GM23338 (cell line): ENCODE data around the gene AKNA.

Source experiments
- CREB1 ChIP-seq: fragments of 250-450 bp; sonication (Bioruptor Pico); IDR thresholded peaks from 2 replicates; pipeline ENCODE4 v1.5.0; 2020; ENCODE audit warnings: low read depth, mild to moderate bottlenecking, moderate library complexity
- EZH2 ChIP-seq: fragments of 200-600 bp; sonication (generic); IDR thresholded peaks from one replicate; pipeline ENCODE4 v1.8.0; 2017; ENCODE audit warnings: antibody characterized with exemption, mild to moderate bottlenecking, low read depth; ENCODE audit not compliant: unreplicated experiment
- EZH2phosphoT487 ChIP-seq: fragments of 200-600 bp; sonication (generic); IDR thresholded peaks from one replicate; pipeline ENCODE4 v1.8.1; 2018; ENCODE audit warnings: antibody characterized with exemption; ENCODE audit not compliant: unreplicated experiment
- TF ChIP-seq, protein P1 (sequence below), 2 experiments: fragments of 200-600 bp in 1 of 2; sonication (generic) in 1 of 2; conservative IDR thresholded peaks; 2 replicates each; pipeline versions ENCODE4 v1.5.1 to v1.6.1; 2016 to 2017; ENCODE audit warnings: antibody characterized with exemption in 2 of 2, low read depth in 2 of 2, mild to moderate bottlenecking in 2 of 2, moderate library complexity in 1 of 2

DNA sequence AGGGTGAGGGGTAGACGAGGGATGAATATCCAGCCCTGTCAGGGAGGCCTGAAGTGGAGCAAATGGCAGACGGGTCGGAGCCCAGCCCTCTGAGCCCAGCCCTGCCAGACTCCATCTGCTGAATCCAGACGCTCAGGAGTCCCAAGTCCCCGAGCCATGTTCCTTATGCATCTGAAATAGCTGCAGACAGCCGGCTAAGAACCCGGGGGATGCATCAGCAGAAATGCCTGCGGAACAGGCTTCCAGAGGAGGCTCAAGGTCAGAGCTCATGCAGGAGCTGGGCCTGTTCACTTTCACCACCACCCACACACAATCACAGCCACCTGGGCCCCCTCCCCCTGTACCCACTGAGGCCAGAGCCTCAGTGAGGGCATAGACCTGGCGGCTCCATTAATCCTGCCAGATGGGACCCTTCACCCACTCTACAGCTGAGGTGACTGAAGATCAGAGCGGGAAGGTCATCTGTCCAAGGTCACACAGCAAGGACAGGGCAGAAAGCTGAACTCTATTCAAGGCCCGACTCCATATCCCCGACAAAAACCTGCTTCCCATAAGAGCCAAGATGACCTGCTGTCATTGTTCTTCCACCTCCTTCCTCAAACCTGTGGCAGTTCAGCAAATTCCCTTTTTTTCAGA is 24.4 kb upstream of the AKNA start:
- TF ChIP-seq EZH2phosphoT487 (no peak), EZH2 (no peak), CREB1 (CRISPR knock-in tag) (no peak)
- TF ChIP-seq, protein P1, sequence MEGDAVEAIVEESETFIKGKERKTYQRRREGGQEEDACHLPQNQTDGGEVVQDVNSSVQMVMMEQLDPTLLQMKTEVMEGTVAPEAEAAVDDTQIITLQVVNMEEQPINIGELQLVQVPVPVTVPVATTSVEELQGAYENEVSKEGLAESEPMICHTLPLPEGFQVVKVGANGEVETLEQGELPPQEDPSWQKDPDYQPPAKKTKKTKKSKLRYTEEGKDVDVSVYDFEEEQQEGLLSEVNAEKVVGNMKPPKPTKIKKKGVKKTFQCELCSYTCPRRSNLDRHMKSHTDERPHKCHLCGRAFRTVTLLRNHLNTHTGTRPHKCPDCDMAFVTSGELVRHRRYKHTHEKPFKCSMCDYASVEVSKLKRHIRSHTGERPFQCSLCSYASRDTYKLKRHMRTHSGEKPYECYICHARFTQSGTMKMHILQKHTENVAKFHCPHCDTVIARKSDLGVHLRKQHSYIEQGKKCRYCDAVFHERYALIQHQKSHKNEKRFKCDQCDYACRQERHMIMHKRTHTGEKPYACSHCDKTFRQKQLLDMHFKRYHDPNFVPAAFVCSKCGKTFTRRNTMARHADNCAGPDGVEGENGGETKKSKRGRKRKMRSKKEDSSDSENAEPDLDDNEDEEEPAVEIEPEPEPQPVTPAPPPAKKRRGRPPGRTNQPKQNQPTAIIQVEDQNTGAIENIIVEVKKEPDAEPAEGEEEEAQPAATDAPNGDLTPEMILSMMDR (conservative IDR thresholded peaks at IDR 0.05; ENCODE audit: low read depth in 2 of 2), result no peak
